Fibroblast of villous mesenchyme (primary cell): ENCODE results near the gene FGF8. TPM values are rescaled to one million over a fixed set of nuclear protein-coding genes. Genes with fewer than 3 reads are reported as not detected.
A peak's percentile ranks its signal among the peaks of the same experiment; 100 is the strongest.

Experiments used
- DNase-seq: peaks from one replicate; pipeline ENCODE4 v3.0.0-alpha.2; 2010; ENCODE audit warnings: low read depth
- H3K4me3 ChIP-seq: 2 replicates; pipeline ENCODE4 v1.5.1; 2011; ENCODE audit warnings: low read depth, mild to moderate bottlenecking, low read length
- CTCF ChIP-seq: IDR thresholded peaks from 2 replicates; pipeline ENCODE4 v1.5.1; 2012; ENCODE audit warnings: low read depth, mild to moderate bottlenecking, low read length; ENCODE audit not compliant: insufficient read depth
- total RNA-seq: library from RNA; depleted of rRNA; stranded (reverse); fragments of >200 nt; gene quantifications from 2 replicates; pipeline ENCODE4 v1.2.3, GENCODE V29; 2012

FGF8 gene
- total RNA-seq, 1 donor: not detected

GRCh38 chr10:101782811-101783735, 7.2 kb upstream of the FGF8 start, which contains the start of gene NPM3:
TSS of gene NPM3 (minus strand) at chr10:101783446. CDS start at chr10:101783390, 56 bp downstream.
- peak; percentile 75 for DNase-seq
- peak within 1 kb of the TSS; percentile 88 for H3K4me3 ChIP-seq
- TF ChIP-seq CTCF: no peak

- TF ChIP-seq CTCF: no peak
- H3K4me3 ChIP-seq: peak overlapping the region; percentile 88
- no peak for DNase-seq
Observed at GRCh38 chr10:101781984-101782810, 6.3 kb upstream of the FGF8 start.

- DNase-seq: no peak
- TF ChIP-seq CTCF: no peak
- no peak overlapping the region for H3K4me3 ChIP-seq
Observed at GRCh38 chr10:101781655-101781983, 5.7 kb upstream of the FGF8 start.

GRCh38 chr10:101780818-101781654, 5.1 kb upstream of the FGF8 start:
- peak; percentile 55 for DNase-seq

GRCh38 chr10:101780187-101780817, 4.4 kb upstream of the FGF8 start:
- peak overlapping the region; percentile 37 for H3K4me3 ChIP-seq
- TF ChIP-seq CTCF: no peak
- DNase-seq: no peak

More at GRCh38 chr10:101780818-101781654, 5.1 kb upstream of the FGF8 start:
- no peak overlapping the region for H3K4me3 ChIP-seq
- peak; percentile 94 for TF ChIP-seq CTCF
